ENCODE results near the gene ACTL6A. TPM values are rescaled to one million over a fixed set of nuclear protein-coding genes. Genes with fewer than 3 reads are reported as not detected.

ACTL6A gene
- total and polyA plus RNA-seq, 12 donors, result 13.5 to 42.7 (median 17.9) TPM

DNA sequence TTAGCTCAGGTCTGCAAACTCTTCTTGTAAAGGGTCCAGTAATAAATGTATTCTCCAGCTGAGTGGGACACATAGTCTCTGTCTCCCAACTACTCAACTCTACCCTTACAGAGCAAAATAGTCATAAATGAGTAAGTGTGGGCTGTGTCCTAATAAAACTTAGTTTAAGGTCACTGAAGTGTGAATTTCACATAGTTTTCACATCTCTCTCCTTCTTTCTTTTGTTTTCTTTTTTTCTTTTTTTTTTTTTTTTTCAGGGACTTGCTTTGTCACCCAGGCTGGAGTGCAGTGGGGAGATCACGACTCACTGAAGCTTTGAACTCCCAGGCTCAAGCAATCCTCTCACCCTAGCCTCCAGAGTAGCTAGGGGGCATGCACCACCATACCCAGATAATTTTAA, 1.9 kb upstream of the ACTL6A start:
- DNase-seq (no peak), ATAC-seq (no peak)
- H3K4me3 ChIP-seq, result no peak overlapping the region
- H3K9me3 ChIP-seq, result no peaks in the 10 kb centered on the region
- no peak overlapping the region for H3K27ac ChIP-seq
- WGBS, 2 donors, result 93 to 94% methylated on average over 1 of the region's 1 CpG
- H3K4me1 ChIP-seq, result peaks cover 0 to 25% (median 16%) of the 10 kb centered on the region in 9 donors
- TF ChIP-seq, protein P1, sequence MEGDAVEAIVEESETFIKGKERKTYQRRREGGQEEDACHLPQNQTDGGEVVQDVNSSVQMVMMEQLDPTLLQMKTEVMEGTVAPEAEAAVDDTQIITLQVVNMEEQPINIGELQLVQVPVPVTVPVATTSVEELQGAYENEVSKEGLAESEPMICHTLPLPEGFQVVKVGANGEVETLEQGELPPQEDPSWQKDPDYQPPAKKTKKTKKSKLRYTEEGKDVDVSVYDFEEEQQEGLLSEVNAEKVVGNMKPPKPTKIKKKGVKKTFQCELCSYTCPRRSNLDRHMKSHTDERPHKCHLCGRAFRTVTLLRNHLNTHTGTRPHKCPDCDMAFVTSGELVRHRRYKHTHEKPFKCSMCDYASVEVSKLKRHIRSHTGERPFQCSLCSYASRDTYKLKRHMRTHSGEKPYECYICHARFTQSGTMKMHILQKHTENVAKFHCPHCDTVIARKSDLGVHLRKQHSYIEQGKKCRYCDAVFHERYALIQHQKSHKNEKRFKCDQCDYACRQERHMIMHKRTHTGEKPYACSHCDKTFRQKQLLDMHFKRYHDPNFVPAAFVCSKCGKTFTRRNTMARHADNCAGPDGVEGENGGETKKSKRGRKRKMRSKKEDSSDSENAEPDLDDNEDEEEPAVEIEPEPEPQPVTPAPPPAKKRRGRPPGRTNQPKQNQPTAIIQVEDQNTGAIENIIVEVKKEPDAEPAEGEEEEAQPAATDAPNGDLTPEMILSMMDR (IDR thresholded peaks at IDR 0.05), result no peak
- H3K27me3 ChIP-seq, result no peaks in the 10 kb centered on the region
- no peaks in the 10 kb centered on the region for H3K36me3 ChIP-seq
- intact Hi-C loops (cut with DNase I), result loop anchor here in 4 of 10 donors (5.0 to 10.0 kb wide), 6 partner anchors 42 to 238 kb away; partner anchors contain the start of genes GNB4 (in 2 of the 4), MRPL47 (in 1 of the 4), NDUFB5 (in 1 of the 4) and ZNF639 (in 1 of the 4)

DNA sequence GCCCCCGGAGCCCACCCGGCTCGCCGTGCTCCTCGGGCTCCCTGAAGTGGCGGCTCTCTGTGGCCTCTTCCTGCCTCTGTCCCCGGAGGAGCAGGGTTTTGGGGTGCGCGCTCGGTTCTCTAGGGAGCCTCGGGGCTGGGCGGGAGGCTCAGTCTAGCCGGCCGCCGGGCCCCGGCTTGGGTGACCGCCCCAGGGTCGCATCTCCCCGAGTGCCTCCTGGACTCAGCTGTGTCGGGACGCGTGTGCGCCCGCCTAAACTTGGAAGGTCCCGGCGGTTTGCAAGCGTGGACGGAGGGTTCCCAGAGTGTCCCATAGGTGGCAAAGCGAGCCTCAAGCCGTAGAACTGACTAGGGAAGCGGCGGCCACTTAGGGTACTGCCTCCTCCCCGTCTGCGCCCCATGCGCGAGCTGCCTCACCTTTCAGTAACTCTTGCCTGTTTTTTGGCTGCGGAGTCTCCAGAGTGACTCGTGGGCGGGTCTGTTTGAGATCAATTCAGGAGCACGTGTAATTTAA, 601 bp downstream of the ACTL6A start:
- intact Hi-C loops (cut with DNase I), result loop anchor here in 5 of 10 donors (2.0 to 10.0 kb wide), 9 partner anchors 39 to 241 kb away; partner anchors contain the start of genes GNB4 (in 3 of the 5), ZNF639 (in 2 of the 5), MFN1 (in 1 of the 5) and MRPL47 (in 1 of the 5)
- no peaks in the 10 kb centered on the region for H3K36me3 ChIP-seq
- peak overlapping the region; percentile 55 to 93 (median 88) for H3K27ac ChIP-seq
- ATAC-seq (peak; percentile 31 to 84 (median 48)), DNase-seq (peak; percentile 53 to 56)
- H3K9me3 ChIP-seq, result no peaks in the 10 kb centered on the region
- no peaks in the 10 kb centered on the region for H3K27me3 ChIP-seq
- 1% methylated on average over 38 to 40 of the region's 40 CpGs for WGBS, 2 donors
- H3K4me1 ChIP-seq, result peaks cover 0 to 25% (median 16%) of the 10 kb centered on the region in 9 donors
- TF ChIP-seq, protein P1 (IDR thresholded peaks at IDR 0.05), result peak in 6 of 9 donors; percentile 27 to 62 (median 46)
- H3K4me3 ChIP-seq, result peak overlapping the region; percentile 78 to 97 (median 86)

DNA sequence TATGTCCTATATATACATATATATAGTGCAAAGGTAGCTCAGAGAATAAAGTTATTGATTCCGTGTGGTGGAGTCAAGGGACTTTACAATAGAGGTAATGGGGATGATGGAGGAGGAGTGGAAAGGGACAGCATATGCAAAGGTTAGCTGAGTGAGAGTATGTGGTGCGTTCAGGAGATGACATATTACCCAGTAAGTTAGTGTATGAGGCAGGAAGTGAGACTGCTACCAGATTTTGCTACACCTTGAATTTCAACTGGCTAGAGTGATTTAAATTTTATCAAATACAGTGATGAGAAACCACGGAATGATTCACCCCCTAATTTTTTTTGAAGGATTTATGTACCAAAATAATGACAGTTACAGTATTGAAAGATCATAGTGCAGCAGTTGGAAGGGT, 2.8 kb downstream of the ACTL6A start:
- H3K27me3 ChIP-seq, result no peaks in the 10 kb centered on the region
- peaks cover 0 to 20% (median 15%) of the 10 kb centered on the region in 9 donors for H3K4me1 ChIP-seq
- WGBS, 2 donors, result 82 to 87% methylated on average over 3 of the region's 3 CpGs
- H3K9me3 ChIP-seq, result no peaks in the 10 kb centered on the region
- ATAC-seq (no peak), DNase-seq (no peak)
- intact Hi-C loops (cut with DNase I), result loop anchor here in 1 of 10 donors (10.0 kb wide), 1 partner anchor 211 kb away; no protein-coding TSS in a partner anchor
- no peak overlapping the region for H3K4me3 ChIP-seq
- TF ChIP-seq, protein P1 (IDR thresholded peaks at IDR 0.05), result no peak
- peaks cover 0 to 15% (median 0%) of the 10 kb centered on the region in 9 donors for H3K36me3 ChIP-seq
- H3K27ac ChIP-seq, result no peak overlapping the region

DNA sequence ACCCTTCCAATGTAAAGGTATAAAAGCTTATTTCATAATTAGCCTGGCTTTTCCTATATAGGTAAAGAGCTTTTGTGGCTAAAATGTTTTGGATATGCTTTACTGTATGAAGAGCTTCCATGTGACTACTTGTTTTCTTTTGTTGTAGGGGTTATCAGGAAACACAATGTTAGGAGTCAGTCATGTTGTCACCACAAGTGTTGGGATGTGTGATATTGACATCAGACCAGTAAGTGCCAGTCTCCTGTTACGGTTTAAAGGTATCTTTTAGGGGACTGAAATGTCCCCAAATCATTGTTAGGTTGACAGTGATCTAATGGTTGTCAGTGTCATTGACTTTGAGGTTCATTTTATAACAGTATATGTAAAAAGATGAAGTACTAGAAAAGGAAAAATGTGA, 18.3 kb downstream of the ACTL6A start:
- WGBS, 2 donors, result 69 to 72% methylated on average over 1 of the region's 1 CpG
- intact Hi-C loops (cut with DNase I), result no loop called here
- H3K4me1 ChIP-seq, result no peaks in the 10 kb centered on the region

More for the DNA sequence above, 18.3 kb downstream of the ACTL6A start:
- Histone ChIP-seq H3K9me3 (no peaks in the 10 kb centered on the region), H3K27me3 (no peaks in the 10 kb centered on the region), H3K4me3 (no peak overlapping the region), H3K36me3 (peaks cover 0 to 100% (median 44%) of the 10 kb centered on the region in 9 donors), H3K27ac (no peak overlapping the region)
- DNase-seq (no peak), ATAC-seq (no peak)
- TF ChIP-seq, protein P1 (IDR thresholded peaks at IDR 0.05), result no peak

Measured in heart right ventricle (tissue), 16 donors.